OCI-LY3 (cell line): ENCODE measurements around the gene CTSD.

Experiments used
- H2AFZ ChIP-seq: fragments of 200-600, 300-600 bp; shearing (Covaris generic); 2 replicates; pipeline ENCODE4 v1.6.0; 2014; ENCODE audit warnings: antibody characterized with exemption, low read depth, low read length
- H3K27ac ChIP-seq: fragments of 200-600, 300-600 bp; sonication (generic); 2 replicates; pipeline ENCODE4 v1.5.1; 2014; ENCODE audit warnings: mild to moderate bottlenecking, low read length, moderate library complexity, mixed read lengths
- H3K27me3 ChIP-seq: fragments of 200-600, 300-600 bp; sonication (generic); 2 replicates; pipeline ENCODE4 v1.6.1; 2014; ENCODE audit warnings: low read depth, low read length, mixed read lengths
- H3K36me3 ChIP-seq: fragments of 200-600, 300-600 bp; sonication (generic); replicated peaks from 2 replicates; pipeline ENCODE3; 2014; ENCODE audit warnings: low read depth, low read length, mixed read lengths
- H3K4me1 ChIP-seq: fragments of 300-600, 200-600 bp; sonication (generic); 2 replicates; pipeline ENCODE4 v1.6.1; 2014; ENCODE audit warnings: low read length, mixed read lengths
- H3K4me2 ChIP-seq: fragments of 200-600, 300-600 bp; sonication (generic); 2 replicates; pipeline ENCODE4 v1.6.1; 2014; ENCODE audit warnings: low read length, mixed read lengths
- H3K4me3 ChIP-seq: fragments of 300-600, 200-600 bp; sonication (generic); 2 replicates; pipeline ENCODE4 v1.5.1; 2014; ENCODE audit warnings: antibody characterized with exemption, mild to moderate bottlenecking, low read length, moderate library complexity
- H3K79me2 ChIP-seq: fragments of 300-600, 200-600 bp; shearing (Covaris generic); 2 replicates; pipeline ENCODE4 v1.6.1; 2014; ENCODE audit warnings: mild to moderate bottlenecking, low read length, mixed read lengths
- H3K9ac ChIP-seq: fragments of 300-600, 200-600 bp; shearing (Covaris generic); 2 replicates; pipeline ENCODE4 v1.6.0; 2014; ENCODE audit warnings: mild to moderate bottlenecking, low read length, moderate library complexity
- H3K9me3 ChIP-seq: fragments of 200-600, 300-600 bp; shearing (Covaris generic); 2 replicates; pipeline ENCODE4 v1.6.1; 2014; ENCODE audit warnings: low read length, mixed read lengths; ENCODE audit not compliant: insufficient read depth
- H4K20me1 ChIP-seq: fragments of 200-600, 300-600 bp; sonication (generic); 2 replicates; pipeline ENCODE4 v1.6.1; 2016; ENCODE audit warnings: low read length, mixed read lengths; ENCODE audit not compliant: insufficient read depth
- CTCF ChIP-seq: fragments of 200-600, 300-600 bp; sonication (generic); IDR thresholded peaks from 2 replicates; pipeline ENCODE4 v1.5.1; 2014; ENCODE audit warnings: antibody characterized with exemption, low read length, low read depth
- EZH2phosphoT487 ChIP-seq: fragments of 200-600 bp; shearing (Covaris generic); IDR thresholded peaks from 2 replicates; pipeline ENCODE4 v1.6.1; 2018; ENCODE audit warnings: antibody characterized with exemption, mixed run types, low read depth

CTSD gene

GRCh38 chr11:1783725-1784529 is 20.2 kb upstream of the CTSD start:
- H3K9ac ChIP-seq: no peak overlapping the region
- no peaks in the 10 kb centered on the region for H3K9me3 ChIP-seq
- H4K20me1 ChIP-seq: no peaks in the 10 kb centered on the region
- no peak overlapping the region for H3K4me2 ChIP-seq
- H3K79me2 ChIP-seq: no peaks in the 10 kb centered on the region
- no peak overlapping the region for H3K27ac ChIP-seq
- TF ChIP-seq CTCF: no peak
- no peak for TF ChIP-seq EZH2phosphoT487
- no peak overlapping the region for H2AFZ ChIP-seq
- no peaks in the 10 kb centered on the region for H3K4me1 ChIP-seq
- peaks cover 19% of the 10 kb centered on the region for H3K27me3 ChIP-seq
- H3K36me3 ChIP-seq: no peaks in the 10 kb centered on the region
- H3K4me3 ChIP-seq: no peak overlapping the region

- no peak overlapping the region for H2AFZ ChIP-seq
- H3K4me2 ChIP-seq: no peak overlapping the region
- no peak overlapping the region for H3K4me3 ChIP-seq
Observed at GRCh38 chr11:1782831-1783724, 19.4 kb upstream of the CTSD start.

GRCh38 chr11:1782031-1782590 is 18.4 kb upstream of the CTSD start:
- Histone ChIP-seq H3K27me3 (peaks cover 21% of the 10 kb centered on the region), H3K4me2 (no peak overlapping the region), H4K20me1 (no peaks in the 10 kb centered on the region), H3K4me3 (no peak overlapping the region), H3K9ac (no peak overlapping the region), H3K27ac (no peak overlapping the region), H3K9me3 (no peaks in the 10 kb centered on the region), H3K79me2 (no peaks in the 10 kb centered on the region), H2AFZ (no peak overlapping the region), H3K36me3 (no peaks in the 10 kb centered on the region), H3K4me1 (no peaks in the 10 kb centered on the region)
- no peak for TF ChIP-seq CTCF
- TF ChIP-seq EZH2phosphoT487: no peak

More at GRCh38 chr11:1782831-1783724, 19.4 kb upstream of the CTSD start:
- no peaks in the 10 kb centered on the region for H4K20me1 ChIP-seq
- no peak overlapping the region for H3K9ac ChIP-seq
- no peaks in the 10 kb centered on the region for H3K79me2 ChIP-seq
- H3K9me3 ChIP-seq: no peaks in the 10 kb centered on the region
- peaks cover 19% of the 10 kb centered on the region for H3K27me3 ChIP-seq
- TF ChIP-seq CTCF: no peak
- no peak for TF ChIP-seq EZH2phosphoT487
- H3K4me1 ChIP-seq: no peaks in the 10 kb centered on the region
- no peak overlapping the region for H3K27ac ChIP-seq
- no peaks in the 10 kb centered on the region for H3K36me3 ChIP-seq

- Histone ChIP-seq H4K20me1 (no peaks in the 10 kb centered on the region), H3K27ac (no peak overlapping the region), H3K4me2 (no peak overlapping the region), H2AFZ (no peak overlapping the region), H3K4me1 (no peaks in the 10 kb centered on the region), H3K4me3 (no peak overlapping the region), H3K36me3 (no peaks in the 10 kb centered on the region), H3K9ac (no peak overlapping the region), H3K27me3 (peaks cover 21% of the 10 kb centered on the region), H3K9me3 (no peaks in the 10 kb centered on the region), H3K79me2 (no peaks in the 10 kb centered on the region)
- TF ChIP-seq EZH2phosphoT487 (no peak), CTCF (no peak)
Observed at GRCh38 chr11:1781593-1781975, 17.9 kb upstream of the CTSD start.
